ENCODE measurements around the gene PLBD2.

PLBD2 gene

DNA sequence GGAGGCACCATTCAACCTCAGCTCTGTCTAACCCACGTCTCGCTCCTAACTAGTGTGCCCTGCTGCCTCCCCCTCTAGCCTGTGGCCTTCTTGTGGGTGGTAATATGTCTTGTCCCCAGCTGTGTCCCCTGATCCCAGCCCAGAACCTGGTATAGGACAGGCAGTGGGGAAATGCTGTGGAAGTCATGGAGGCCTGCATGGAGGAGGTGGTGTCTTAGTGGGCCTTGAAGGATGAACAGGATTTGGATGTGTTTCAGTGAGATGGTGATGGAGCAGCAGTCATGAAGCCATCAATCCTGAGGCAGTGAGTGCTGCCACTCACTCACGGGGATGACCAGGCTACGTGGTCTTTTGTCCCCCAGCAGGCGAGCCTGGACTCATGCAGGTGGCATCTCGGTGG lies 13.4 kb downstream of the PLBD2 start:
- DNase-seq: no peak

DNA sequence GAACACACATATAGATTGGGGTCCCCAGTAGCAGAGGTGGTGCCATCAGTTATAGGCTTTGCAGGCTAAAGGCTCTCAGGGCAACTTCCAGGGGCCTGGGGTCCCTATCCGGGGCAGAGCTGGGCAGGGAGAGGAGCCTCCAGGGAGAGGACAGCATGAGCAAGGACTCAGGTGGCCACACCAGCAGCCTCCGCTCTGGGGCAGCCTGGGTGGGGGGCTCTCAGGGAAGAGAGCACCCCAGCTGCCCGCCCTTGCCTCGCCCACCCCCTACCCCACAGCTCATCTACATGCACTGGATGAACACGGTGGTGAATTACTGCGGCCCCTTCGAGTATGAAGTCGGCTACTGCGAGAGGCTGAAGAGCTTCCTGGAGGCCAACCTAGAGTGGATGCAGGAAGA lies 14.0 kb downstream of the PLBD2 start:
- DNase-seq: no peak

DNA sequence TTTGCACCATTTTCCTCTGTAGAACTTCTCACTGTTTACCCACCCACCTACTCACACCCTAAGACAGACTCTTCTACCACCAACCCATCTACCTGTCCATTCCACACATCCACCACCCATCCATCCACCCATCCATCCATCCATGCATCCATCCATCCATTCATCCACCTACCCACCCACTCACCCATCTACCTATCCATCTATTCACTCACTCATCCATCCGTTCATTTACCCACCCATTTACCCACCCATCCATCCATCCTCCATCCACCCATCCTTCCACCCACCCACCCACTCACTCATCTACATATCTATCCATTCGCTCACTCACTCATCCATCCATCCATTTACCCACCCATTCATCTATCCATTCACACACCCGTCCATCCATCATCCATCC lies 15.1 kb downstream of the PLBD2 start:
- DNase-seq: no peak

DNA sequence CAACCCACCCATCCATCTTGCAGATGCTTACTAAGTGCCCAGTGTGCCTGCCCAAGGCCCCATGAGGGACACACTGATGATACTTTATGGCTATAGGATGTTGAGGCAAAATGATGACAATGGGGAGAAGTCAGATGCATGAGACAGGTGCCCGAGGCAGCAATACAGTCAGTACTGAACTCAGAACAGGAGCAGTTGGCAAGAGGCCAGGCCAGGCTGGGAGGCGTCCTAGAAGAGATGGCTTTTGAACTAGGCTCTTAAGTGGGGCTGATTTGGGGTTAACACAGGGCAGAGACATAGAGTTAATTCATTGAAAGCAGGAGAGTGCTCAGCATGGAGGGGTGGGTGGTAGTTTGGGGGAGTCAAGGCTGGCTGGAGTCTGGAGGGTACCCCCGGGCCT lies 15.6 kb downstream of the PLBD2 start:
- DNase-seq: no peak

DNA sequence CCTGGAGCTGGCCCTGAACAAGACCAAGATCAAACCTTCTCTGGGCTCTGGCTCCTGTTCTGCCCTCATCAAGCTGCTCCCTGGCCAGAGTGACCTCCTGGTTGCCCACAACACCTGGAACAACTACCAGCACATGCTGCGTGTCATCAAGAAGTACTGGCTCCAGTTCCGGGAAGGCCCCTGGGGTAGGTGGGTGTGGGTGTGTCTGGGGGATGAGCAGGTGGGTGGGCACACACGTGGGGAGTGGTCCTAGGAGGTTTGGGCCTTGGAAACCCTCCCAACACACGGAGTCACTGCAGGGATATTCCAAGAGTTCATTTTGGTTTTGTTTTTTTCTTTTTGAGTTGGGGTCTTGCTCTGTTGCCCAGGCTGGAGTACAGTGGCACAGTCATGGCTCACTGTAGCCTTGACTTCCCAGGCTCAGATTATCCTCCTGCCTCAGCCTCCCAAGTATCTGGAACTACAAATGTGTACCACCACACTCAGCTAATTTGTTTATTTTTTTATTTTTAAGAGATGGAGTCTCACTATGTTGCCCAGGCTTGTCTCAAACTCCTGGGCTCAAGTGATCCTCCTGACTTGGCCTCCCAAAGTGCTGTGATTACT lies 16.5 kb downstream of the PLBD2 start:
- no peak for DNase-seq

DNA sequence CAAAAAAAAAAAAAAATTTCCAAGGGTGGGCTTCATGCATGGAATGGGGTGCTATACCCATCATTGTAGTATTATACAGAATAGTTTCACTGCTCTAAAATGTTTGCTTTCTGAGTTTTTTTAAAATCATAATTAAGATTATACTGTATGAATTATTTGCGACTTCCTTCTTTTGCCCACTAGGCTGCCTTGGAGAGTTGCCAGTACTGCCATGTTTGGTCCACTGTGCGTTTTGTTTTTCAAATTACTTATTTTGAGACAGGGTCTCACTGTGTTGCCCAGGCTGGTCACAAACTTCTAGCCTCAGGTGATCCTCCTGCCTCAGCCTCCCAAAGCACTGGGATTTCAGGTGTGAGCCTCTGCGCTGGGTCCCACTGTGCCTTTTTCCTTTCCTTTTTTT lies 19.9 kb downstream of the PLBD2 start:
- DNase-seq: no peak

DNA sequence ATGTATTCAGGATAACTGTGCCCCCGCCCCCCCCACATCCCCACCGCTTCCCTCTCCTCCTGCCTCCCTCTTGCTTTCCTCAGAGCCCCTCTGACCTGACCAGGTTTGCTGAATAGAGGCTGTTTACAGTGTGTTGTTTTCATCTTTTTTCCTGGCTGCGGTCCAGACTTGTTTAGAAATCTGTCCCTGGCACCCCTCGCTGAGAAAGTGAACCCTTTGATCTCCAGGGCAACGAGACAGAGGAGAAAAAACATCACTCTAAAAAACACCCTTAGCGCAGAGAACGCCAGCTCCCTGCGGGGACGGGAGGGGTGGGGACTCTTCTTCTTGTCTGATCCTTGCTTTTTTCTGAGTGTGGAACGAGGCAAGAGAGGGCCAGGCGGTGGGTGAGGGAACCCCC lies 22.8 kb downstream of the PLBD2 start:
- DNase-seq: no peak

DNA sequence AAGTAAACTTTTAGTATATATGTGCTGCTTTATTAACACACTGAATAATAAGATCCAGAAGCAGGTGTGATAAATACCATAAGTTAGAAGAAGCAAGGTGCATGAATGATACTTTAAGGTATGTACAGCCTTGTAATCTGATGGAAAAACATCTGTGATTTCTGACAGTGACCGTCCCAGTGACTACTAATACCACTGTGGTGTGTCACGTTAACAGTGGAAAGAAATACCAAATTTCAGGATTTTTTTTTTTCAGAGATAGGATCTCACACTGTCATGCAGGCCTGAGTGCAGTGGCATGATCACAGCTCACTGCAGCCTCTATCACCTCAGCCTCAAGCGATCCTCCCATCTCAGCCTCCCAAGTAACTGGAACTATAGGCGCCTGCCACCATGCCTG lies 23.8 kb downstream of the PLBD2 start:
- DNase-seq: no peak

DNA sequence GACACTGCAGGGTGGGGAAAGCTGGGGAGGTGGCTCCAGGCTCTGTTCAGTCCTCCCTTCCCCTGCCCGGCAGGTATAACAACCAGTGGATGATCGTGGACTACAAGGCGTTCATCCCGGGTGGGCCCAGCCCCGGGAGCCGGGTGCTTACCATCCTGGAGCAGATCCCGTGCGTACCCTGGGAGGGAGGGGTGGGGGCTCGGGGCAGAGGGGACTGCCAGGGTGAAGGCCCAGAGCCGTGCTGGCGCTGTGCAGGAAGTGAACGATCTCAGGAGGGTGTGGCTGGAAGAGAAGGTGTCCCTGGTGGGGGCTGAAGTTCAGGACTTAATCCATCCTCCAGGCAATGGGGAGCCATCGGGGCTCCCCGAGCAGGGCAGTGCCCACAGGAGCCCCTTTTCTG lies 26.4 kb downstream of the PLBD2 start:
- no peak for DNase-seq

DNA sequence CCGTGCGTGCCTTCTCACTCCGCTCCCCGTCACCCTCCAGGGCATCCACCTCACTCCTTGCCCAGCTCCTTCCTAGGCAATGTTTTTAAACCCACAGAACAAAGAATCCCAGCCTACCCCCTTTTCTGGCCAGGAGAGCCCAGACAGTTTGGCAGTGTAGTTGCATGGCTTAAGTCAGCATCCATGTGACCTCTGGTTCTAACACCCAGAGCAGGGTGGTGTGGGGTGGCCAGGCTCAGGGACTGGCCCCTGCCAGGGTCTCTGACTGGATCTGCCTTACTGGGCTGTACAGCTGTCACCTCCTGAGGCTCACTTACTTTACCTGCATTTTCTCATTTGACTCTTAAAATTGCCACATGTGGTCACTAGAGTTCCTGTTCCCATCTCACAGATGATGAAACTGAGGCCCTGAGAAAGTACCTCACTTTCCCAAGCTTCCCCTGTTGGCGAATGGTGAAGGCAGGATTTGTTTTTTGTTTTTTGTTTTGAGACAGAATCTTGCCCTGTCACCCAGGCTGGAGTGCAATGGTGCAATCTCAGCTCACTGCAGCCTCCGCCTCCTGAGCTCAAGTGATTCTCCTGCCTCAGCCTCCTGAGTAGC lies 27.0 kb downstream of the PLBD2 start:
- DNase-seq: no peak

DNA sequence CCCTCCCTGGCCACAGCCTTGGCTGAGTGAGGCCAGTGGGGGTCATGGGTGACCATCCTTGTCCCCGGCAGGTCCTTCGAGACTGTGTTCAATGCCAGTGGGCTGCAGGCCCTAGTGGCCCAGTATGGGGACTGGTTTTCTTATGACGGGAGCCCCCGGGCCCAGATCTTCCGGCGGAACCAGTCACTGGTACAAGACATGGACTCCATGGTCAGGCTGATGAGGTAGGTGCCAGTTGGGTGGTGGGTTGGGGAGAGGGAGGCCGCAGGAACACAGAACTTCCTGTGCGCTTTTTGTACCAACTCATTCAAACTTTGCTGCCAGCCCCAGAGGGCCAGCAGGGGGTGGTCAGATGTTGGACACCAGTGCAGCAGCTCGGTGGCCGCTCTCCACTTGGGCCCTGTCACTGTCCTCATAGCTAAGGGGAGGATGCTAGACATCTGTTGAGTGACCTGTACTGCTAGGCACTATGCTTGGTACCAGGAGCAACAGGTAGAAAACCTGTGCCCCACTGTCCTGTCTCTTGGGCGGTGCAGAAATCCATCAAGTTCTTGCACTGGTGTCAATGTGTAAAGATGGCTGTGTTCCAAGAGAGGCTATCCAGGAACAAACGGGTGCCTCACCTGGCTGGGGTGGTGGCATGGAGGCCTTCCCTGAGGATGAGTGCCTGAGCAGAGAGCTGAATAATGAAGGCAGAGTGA lies 28.6 kb downstream of the PLBD2 start:
- no peak for DNase-seq

DNA sequence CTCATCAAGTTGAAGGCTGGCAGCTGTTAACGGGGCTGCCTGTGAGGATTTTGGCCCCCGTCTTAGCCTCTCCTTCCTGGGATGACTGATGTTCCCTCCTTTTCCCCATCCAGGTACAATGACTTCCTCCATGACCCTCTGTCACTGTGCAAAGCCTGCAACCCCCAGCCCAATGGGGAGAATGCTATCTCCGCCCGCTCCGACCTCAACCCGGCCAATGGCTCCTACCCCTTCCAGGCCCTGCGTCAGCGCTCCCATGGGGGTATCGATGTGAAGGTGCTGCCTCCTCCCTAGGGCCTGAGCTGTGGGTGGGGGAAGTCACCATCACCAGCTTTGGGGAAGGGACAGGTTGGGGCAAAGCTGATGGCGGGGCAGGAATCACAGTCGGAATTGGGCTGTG lies 29.2 kb downstream of the PLBD2 start:
- no peak for DNase-seq

DNA sequence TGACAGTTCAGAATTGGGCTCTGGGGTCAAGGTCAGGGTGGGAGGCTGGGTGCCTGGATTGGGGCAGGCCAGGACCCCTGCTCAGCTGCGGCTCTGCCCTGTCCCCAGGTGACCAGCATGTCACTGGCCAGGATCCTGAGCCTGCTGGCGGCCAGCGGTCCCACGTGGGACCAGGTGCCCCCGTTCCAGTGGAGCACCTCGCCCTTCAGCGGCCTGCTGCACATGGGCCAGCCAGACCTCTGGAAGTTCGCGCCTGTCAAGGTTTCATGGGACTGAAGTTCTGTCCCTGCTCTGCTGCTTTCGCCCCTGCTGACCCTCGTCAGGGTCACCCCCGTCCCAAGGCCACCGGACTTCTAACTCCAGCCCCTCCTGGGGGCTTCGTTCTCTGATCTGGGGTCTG lies 30.0 kb downstream of the PLBD2 start:
- DNase-seq: no peak

DNA sequence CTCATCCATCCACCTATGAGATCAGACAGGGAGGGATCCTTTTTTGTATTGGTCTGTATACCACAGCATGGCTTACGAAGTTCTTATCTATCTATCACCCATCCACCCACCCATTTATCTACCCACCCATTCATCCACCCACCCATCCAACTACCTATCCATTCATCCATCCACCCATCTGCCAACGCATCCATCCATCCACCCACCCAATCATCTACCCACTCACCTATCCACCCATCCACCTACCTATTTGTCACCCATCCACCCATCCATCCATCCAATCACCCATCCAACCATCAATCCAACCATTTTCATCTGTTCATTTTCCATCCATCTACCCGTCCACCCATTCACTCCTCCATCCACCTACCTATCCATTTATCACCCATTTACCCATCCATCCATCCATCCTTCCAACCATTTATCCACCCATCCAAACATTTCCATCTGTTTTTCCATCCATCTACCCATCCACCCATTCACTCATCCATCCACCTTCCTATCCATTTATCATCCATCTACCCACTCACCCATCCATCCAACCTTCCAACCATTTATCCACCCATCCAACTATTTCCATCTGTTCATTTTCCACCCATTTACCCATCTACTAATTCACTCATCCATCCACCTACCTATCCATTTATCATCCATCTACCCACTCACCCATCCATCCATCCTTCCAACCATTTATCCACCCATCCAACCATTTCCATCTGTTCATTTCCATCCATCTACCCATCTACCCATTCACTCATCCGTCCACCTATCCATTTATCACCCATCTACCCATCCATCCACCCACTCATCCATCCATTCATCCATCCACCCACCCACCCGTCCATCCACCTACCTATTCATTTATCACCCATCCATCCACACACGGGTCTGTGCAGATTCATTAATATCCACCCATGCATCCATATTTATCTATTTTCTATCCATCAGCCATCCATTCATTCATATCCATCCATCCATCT lies 32.0 kb downstream of the PLBD2 start:
- no peak for DNase-seq

DNA sequence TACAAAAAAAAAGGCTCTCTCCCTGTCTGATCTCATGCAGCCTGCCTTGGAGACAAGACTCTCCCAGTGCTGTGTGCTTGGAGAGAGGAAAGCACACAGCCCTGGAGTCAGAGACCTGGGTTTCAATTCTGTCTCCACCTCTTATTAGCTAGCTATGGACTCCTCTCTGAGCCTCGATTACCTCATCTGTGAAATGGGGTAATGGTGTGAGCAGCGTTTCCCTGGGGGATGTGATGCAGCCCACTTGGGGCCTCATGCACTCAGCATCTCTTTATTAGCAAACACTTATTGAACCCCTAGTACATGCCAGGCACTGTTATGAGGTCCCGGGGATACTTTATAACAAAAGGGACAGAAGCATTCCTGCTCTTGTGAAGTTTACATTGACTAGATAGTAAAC lies 32.8 kb downstream of the PLBD2 start:
- no peak for DNase-seq

DNA sequence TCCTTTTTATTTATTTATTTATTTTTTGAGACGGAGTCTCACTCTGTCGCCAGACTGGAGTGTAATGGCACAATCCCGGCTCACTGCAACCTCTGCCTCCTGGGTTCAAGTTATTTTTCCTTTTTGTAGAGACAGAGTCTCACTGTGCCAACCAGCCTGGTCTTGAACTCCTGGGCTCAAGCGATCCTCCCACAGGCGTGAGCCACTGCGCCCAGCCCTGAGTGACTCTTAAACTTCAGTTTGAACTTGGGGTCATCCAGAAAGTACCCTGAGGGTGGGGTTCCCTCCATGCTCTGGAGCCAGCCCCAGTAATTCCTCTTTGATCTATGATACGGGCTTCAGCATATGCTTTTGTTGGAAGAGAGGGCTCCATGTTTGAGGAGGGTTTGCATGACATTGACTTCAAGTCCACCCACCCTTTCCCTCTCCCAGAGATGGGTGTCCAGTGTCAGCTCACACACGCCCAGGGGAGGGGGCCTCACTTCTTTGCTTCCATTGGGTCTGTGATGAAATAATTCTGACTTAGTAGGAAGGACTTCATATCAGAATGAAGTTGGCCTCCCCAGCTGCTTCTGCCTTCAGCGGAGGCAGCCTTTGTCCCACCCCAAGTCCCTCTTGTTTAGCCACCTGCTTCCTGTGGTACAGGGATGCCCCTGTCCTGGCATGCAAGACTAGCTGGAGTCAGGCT lies 33.4 kb downstream of the PLBD2 start:
- no peak for DNase-seq

DNA sequence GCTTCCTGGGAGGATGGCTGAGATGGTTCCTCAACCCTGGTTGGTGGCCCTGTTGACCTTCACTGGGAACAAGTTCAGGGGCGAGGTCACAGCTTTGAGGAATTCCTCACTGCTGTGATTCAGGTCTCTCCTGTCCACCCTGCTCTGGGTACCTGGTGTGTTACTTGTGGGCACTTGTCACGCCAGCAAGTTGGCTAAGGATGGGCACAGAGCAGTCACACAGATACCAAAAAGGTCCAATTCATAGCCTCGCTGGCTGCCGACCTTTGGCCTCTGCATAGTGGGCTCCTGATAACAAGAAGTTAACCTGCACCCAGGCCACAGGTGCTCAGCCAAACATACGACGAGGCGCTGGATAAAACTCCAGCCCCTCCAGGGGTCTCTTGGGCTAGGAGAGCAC lies 34.1 kb downstream of the PLBD2 start:
- DNase-seq: no peak

DNA sequence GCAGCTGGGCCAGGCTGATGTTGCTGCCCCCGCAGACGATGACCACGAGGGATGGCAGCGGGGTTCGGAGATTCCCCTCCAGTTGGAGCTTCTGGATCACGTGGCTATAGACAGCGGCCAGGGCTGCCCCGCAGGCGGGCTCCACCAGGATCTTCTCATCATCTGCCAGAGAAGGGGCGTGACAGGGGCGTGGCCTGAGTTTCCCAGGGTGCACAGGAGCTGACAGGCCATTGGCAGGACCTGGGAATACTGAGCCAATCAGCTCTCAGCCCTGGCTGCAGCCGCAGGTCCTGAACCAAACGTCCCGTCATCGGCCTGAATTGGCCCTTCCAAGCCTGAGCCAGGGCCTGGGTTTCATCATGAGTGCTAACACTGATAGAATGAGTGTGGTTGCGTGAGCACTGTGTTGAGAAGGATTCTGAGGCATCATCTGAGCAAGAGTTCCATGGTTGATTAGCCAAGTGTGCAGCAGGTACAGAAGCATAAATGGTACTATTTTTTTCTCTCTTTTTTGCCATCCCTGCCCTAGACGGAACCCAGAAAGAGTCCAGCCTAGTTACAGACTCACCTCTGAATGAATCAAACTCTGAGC lies 34.7 kb downstream of the PLBD2 start:
- DNase-seq: no peak

DNA sequence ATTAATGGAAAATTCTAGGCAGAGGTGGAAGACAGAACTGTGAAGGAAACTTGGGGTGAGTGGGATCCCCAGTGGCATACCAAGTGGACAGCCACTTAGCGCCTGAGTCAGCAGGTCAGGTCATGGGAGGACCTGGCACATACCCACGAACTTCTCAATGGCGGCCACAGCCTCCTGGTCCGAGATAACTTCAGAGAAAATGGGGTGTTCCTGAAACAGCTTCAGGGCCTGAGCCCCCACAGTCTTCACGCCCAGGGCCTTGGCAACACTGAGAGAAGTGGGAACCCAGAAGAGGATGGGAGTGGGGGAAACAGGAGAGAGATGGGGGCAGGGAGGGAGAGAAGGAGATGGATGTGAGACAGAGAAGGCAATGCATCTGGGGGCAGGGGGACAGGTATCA lies 35.4 kb downstream of the PLBD2 start:
- no peak for DNase-seq

DNA sequence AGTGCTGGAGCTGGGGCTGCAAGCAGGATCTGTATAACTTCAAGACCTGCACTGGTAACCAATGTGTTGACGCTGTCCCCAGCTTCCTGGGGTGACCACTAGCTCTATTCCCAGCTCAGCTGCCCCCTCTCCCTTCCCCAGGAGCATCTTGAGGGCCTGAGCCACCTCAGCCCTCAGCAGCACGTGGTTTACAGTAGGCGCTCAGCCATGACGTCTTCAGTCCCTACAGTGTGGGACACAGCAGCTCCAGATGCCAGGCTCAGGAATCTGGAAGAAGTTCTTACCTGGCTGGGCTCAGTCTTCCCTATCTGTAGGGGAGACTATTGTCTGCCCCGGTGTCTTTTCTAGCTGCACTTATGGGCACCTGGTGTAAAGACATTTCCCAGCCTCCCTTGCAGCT lies 36.7 kb downstream of the PLBD2 start:
- no peak for DNase-seq

DNA sequence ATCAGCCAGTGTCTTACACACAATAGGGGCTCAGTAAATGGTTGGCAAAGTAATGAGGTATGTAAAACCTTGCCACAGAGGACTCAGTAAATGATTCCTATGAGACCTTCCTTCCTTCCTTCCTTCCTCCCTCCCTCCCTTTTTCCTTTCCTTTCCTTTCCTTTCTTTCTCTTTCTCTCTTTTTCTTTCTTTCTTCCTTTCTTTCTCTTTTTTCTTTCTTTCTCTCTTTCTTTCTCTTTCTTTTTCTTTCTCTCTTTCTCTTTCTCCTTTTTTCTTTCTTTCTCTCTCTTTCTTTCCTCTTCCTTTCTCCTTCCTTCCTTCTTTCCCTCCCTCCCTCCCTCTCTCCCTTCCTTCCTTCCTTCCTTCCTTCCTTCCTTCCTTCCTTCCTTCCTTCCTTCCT lies 37.8 kb downstream of the PLBD2 start:
- DNase-seq: no peak

DNA sequence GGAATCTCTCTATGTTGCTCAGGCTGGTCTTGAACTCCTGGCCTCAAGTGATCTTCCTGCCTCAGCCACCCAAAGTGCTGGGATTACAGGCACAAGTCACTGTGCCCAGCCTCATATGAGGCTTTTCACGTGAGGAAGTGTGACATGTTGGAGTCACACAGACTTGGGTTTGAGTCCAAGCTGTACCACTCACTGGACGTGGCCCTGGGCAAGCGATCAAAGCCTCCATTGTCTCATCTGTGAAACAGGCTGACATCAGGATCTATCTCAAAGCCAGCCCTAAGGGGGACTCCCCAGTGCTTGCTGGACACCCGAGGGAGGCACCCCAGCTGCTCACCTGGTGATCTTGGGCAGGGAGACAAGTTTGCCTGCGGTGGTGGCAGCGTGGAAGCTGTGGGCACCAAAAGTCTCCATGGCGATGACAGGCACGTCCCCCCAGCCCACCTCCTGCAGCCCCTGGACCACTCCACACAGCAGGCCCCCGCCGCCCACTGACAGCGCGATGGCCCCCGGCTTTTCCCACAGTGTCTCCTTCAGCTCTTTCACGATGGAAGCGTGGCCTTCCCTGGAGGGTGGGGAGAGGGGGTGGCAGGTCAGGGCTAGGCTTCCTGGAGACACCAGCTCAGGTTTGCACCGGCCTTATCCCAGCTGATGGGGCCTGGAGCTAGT lies 38.6 kb downstream of the PLBD2 start:
- DNase-seq: no peak

Measured in DMS79 treated with DMSO at 0.1 percent for 48 hours (cell line).